Glutamatergic neuron (in vitro differentiated cells): ENCODE results near the gene DPPA2. TPM values are rescaled to one million over a fixed set of nuclear protein-coding genes. Genes with fewer than 3 reads are reported as not detected.
A peak's percentile ranks its signal among the peaks of the same experiment; 100 is the strongest.

ENCODE experiments used
- DNase-seq: peaks from one replicate; pipeline ENCODE4 v3.0.0; 2022
- H3K27ac Mint-ChIP-seq: one replicate; pipeline ENCODE4 v1.8.0; 2020; ENCODE audit warnings: mild to moderate bottlenecking, mixed read lengths, inconsistent platforms; ENCODE audit not compliant: unreplicated experiment
- H3K27me3 Mint-ChIP-seq: one replicate; pipeline ENCODE4 v1.8.0; 2020; ENCODE audit warnings: mild to moderate bottlenecking, moderate library complexity, mixed read lengths, inconsistent platforms; ENCODE audit not compliant: unreplicated experiment
- H3K36me3 Mint-ChIP-seq: one replicate; pipeline ENCODE4 v1.8.0; 2020; ENCODE audit warnings: mild to moderate bottlenecking, mixed read lengths, inconsistent platforms; ENCODE audit not compliant: unreplicated experiment
- H3K4me1 Mint-ChIP-seq: one replicate; pipeline ENCODE4 v1.8.0; 2020; ENCODE audit warnings: mild to moderate bottlenecking, low read depth, mixed read lengths, inconsistent platforms; ENCODE audit not compliant: unreplicated experiment
- H3K4me3 Mint-ChIP-seq: one replicate; pipeline ENCODE4 v1.8.0; 2020; ENCODE audit warnings: mild to moderate bottlenecking, mixed read lengths, inconsistent platforms; ENCODE audit not compliant: unreplicated experiment
- H3K9me3 Mint-ChIP-seq: one replicate; pipeline ENCODE4 v1.8.0; 2020; ENCODE audit warnings: mild to moderate bottlenecking, moderate library complexity, mixed read lengths, inconsistent platforms; ENCODE audit not compliant: unreplicated experiment
- CTCF ChIP-seq: fragments of 200-600 bp; sonication (generic); IDR thresholded peaks from one replicate; pipeline ENCODE4 v1.5.0; 2021; ENCODE audit not compliant: partially characterized antibody, unreplicated experiment
- total RNA-seq: library from RNA; stranded (reverse); fragmentation: NEBNext Ultra II Directional; extraction: Animal tissue kit (Norgen Biotek cat#: 25700); gene quantifications from one replicate; pipeline ENCODE4 v1.2.1, GENCODE V29; 2021; ENCODE audit not compliant: unreplicated experiment

The DPPA2 gene
- total RNA-seq, 1 donor from 2014 or later: 0.42 TPM

- Mint-ChIP-seq H3K4me1 (peaks cover 2% of the 10 kb centered on the region), H3K4me3 (no peak overlapping the region), H3K9me3 (no peaks in the 10 kb centered on the region), H3K27me3 (peaks cover 2% of the 10 kb centered on the region), H3K36me3 (no peaks in the 10 kb centered on the region), H3K27ac (no peak overlapping the region)
- no peak for DNase-seq
- TF ChIP-seq CTCF: no peak
Measured at GRCh38 chr3:109328202-109328601, 11.9 kb upstream of the DPPA2 start.

DNA sequence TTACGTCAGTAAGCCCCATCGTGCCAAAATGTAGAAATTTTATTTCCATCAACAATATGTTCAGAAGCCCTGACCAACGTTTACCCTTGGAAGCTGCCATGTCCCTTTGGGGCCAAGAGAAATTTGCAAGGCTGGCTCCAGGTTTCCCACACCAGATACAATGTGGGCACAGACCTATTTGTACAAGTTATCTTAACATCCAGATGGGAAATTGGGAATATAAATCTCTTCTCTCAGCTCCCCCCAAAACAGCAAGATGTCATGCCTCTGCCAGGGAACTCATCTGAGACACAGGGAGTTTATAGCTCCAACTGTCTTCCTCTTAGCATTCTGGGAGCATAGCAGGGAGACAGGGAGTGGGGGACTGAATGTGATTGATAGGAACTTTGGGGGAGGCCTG is 9.3 kb upstream of the DPPA2 start:
- H3K4me3 Mint-ChIP-seq: no peak overlapping the region
- H3K27ac Mint-ChIP-seq: no peak overlapping the region
- no peak for TF ChIP-seq CTCF
- peaks cover 2% of the 10 kb centered on the region for H3K4me1 Mint-ChIP-seq
- no peaks in the 10 kb centered on the region for H3K9me3 Mint-ChIP-seq
- no peaks in the 10 kb centered on the region for H3K36me3 Mint-ChIP-seq
- peaks cover 3% of the 10 kb centered on the region for H3K27me3 Mint-ChIP-seq
- DNase-seq: no peak

GRCh38 chr3:109325109-109325508 is 8.8 kb upstream of the DPPA2 start:
- Mint-ChIP-seq H3K9me3 (no peaks in the 10 kb centered on the region), H3K4me3 (no peak overlapping the region), H3K36me3 (no peaks in the 10 kb centered on the region), H3K27ac (peak overlapping the region; percentile 2), H3K4me1 (peaks cover 2% of the 10 kb centered on the region), H3K27me3 (peaks cover 3% of the 10 kb centered on the region)
- DNase-seq: no peak
- TF ChIP-seq CTCF: no peak

- Mint-ChIP-seq H3K27me3 (no peaks in the 10 kb centered on the region), H3K36me3 (no peaks in the 10 kb centered on the region), H3K27ac (no peak overlapping the region), H3K4me1 (peaks cover 6% of the 10 kb centered on the region), H3K9me3 (no peaks in the 10 kb centered on the region), H3K4me3 (no peak overlapping the region)
- TF ChIP-seq CTCF: no peak
- DNase-seq: no peak
Measured at GRCh38 chr3:109313061-109313460, 3.3 kb downstream of the DPPA2 start.

GRCh38 chr3:109297496-109297895 is 18.8 kb downstream of the DPPA2 start:
- Mint-ChIP-seq H3K27me3 (peaks cover 2% of the 10 kb centered on the region), H3K4me3 (no peak overlapping the region), H3K9me3 (no peaks in the 10 kb centered on the region), H3K36me3 (no peaks in the 10 kb centered on the region), H3K27ac (no peak overlapping the region), H3K4me1 (no peaks in the 10 kb centered on the region)
- TF ChIP-seq CTCF: no peak
- no peak for DNase-seq
